ENCODE results near the gene E2F1.
A peak's percentile ranks its signal among the peaks of the same experiment; 100 is the strongest.
"Not testable (repeated sequence)": the region's sequence is repeated elsewhere in the genome, so short reads cannot be mapped to it uniquely, and the experiment has no call there.

Gene E2F1

DNA sequence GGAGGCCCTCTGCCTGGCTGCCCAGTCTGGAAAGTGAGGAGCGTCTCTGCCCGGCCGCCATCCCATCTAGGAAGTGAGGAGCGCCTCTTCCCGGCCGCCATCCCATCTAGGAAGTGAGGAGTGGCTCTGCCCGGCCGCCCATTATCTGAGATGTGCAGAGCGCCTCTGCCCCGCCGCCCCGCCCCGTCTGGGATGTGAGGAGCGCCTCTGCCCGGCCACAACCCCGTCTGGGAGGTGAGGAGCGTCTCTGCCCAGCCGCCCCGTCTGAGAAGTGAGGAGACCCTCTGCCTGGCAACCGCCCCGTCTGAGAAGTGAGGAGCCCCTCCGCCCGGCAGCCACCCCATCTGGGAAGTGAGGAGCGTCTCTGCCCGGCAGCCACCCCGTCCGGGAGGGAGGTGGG lies 12.8 kb upstream of the E2F1 start:
- not testable (repeated sequence) for H3K18ac ChIP-seq (ENCODE audit: low read length)
- no CpG with 5 or more reads among the region's 27 CpGs for WGBS, 2 donors (ENCODE audit: extremely low coverage in 2 of 2, insufficient read length in 2 of 2, insufficient replicate concordance in 1 of 2)

DNA sequence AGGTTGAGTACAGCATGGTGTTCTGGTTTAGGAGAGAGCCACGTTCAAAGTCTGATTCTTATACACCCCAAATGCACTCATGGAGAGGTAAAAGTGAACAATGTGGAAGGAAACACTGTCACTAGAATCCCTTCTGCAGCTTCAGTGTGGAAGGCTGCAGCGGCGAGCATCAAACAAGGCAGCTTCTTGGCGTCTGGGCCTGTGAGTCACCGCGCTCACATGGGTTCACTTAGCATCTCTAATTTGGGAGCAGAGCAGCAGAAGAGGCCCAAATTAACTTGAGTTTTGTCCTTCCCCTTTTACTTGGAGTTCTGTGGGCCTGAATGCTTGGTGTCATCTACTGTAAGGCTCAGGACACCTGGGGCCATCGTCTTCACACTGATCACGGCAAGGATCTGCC lies 10.9 kb upstream of the E2F1 start:
- no peak overlapping the region for H2AK5ac ChIP-seq (ENCODE audit: low read depth, low read length)
- H2AFZ ChIP-seq (ENCODE audit: low read length) = peak overlapping the region; percentile 76
- no peak overlapping the region for H3K4me2 ChIP-seq (ENCODE audit: insufficient read depth, low read length, poor library complexity, severe bottlenecking)
- WGBS, 2 donors (ENCODE audit: extremely low coverage in 2 of 2, insufficient read length in 2 of 2, insufficient replicate concordance in 1 of 2) = no CpG with 5 or more reads among the region's 8 CpGs
- no peak overlapping the region for H3K27ac ChIP-seq (replicated peaks; ENCODE audit: low read length)
- H3K9me3 ChIP-seq (replicated peaks in 1 of 2; ENCODE audit: control insufficient read depth in 2 of 2, insufficient read depth in 1 of 2, low read depth in 1 of 2, low read length in 2 of 2) = peaks cover 0 to 6% of the 10 kb centered on the region in 2 donors
- H3K4me1 ChIP-seq (ENCODE audit: control insufficient read depth in 2 of 2, insufficient read depth in 1 of 2, low read depth in 1 of 2, low read length in 2 of 2) = peaks cover 14 to 16% of the 10 kb centered on the region in 2 donors
- H3K14ac ChIP-seq (ENCODE audit: low read length) = no peak overlapping the region
- H2BK5ac ChIP-seq (ENCODE audit: low read length) = no peak overlapping the region
- H3K4me3 ChIP-seq (ENCODE audit: low read length in 2 of 2) = no peak overlapping the region
- H4K91ac ChIP-seq (ENCODE audit: low read depth, low read length, poor library complexity) = no peak overlapping the region
- no peaks in the 10 kb centered on the region for H3K27me3 ChIP-seq (ENCODE audit: control insufficient read depth in 3 of 3, insufficient read depth in 3 of 3, low read depth in 1 of 3, low read length in 3 of 3)
- no peak for DNase-seq (ENCODE audit: low spot score)
- no peaks in the 10 kb centered on the region for H3K79me1 ChIP-seq (ENCODE audit: low read depth, low read length)
- H3K36me3 ChIP-seq (replicated peaks in 1 of 2; ENCODE audit: control insufficient read depth in 2 of 2, insufficient read depth in 2 of 2, low read length in 2 of 2) = no peaks in the 10 kb centered on the region
- no peak overlapping the region for H2BK15ac ChIP-seq (ENCODE audit: low read length)
- H3K18ac ChIP-seq (ENCODE audit: low read length) = no peak overlapping the region
- H2BK12ac ChIP-seq (ENCODE audit: low read length) = no peak overlapping the region
- H3K4ac ChIP-seq (ENCODE audit: low read length) = no peak overlapping the region
- no peak overlapping the region for H4K8ac ChIP-seq (ENCODE audit: low read depth, low read length)
- no peak overlapping the region for H2BK120ac ChIP-seq (ENCODE audit: low read depth, low read length)
- H3K9ac ChIP-seq (ENCODE audit: low read depth, low read length, poor library complexity) = no peak overlapping the region
- H3K23ac ChIP-seq (ENCODE audit: low read depth, low read length, poor library complexity) = no peak overlapping the region

More for the DNA sequence above, 12.8 kb upstream of the E2F1 start:
- H3K27ac ChIP-seq (replicated peaks; ENCODE audit: low read length); H2BK120ac ChIP-seq (ENCODE audit: low read depth, low read length); H2BK15ac ChIP-seq (ENCODE audit: low read length); H3K4me1 ChIP-seq (ENCODE audit: control insufficient read depth in 2 of 2, insufficient read depth in 1 of 2, low read depth in 1 of 2, low read length in 2 of 2); H2BK12ac ChIP-seq (ENCODE audit: low read length); H2AFZ ChIP-seq (ENCODE audit: low read length); H2BK5ac ChIP-seq (ENCODE audit: low read length); H4K91ac ChIP-seq (ENCODE audit: low read depth, low read length, poor library complexity); H3K4me3 ChIP-seq (ENCODE audit: low read length in 2 of 2); H3K36me3 ChIP-seq (replicated peaks in 1 of 2; ENCODE audit: control insufficient read depth in 2 of 2, insufficient read depth in 2 of 2, low read length in 2 of 2); H3K27me3 ChIP-seq (ENCODE audit: control insufficient read depth in 3 of 3, insufficient read depth in 3 of 3, low read depth in 1 of 3, low read length in 3 of 3); H3K79me1 ChIP-seq (ENCODE audit: low read depth, low read length); H3K4me2 ChIP-seq (ENCODE audit: insufficient read depth, low read length, poor library complexity, severe bottlenecking); H4K8ac ChIP-seq (ENCODE audit: low read depth, low read length); DNase-seq (ENCODE audit: low spot score); H3K9ac ChIP-seq (ENCODE audit: low read depth, low read length, poor library complexity); H3K9me3 ChIP-seq (replicated peaks in 1 of 2; ENCODE audit: control insufficient read depth in 2 of 2, insufficient read depth in 1 of 2, low read depth in 1 of 2, low read length in 2 of 2); H2AK5ac ChIP-seq (ENCODE audit: low read depth, low read length); H3K14ac ChIP-seq (ENCODE audit: low read length); H3K4ac ChIP-seq (ENCODE audit: low read length); H3K23ac ChIP-seq (ENCODE audit: low read depth, low read length, poor library complexity): not testable (repeated sequence)

DNA sequence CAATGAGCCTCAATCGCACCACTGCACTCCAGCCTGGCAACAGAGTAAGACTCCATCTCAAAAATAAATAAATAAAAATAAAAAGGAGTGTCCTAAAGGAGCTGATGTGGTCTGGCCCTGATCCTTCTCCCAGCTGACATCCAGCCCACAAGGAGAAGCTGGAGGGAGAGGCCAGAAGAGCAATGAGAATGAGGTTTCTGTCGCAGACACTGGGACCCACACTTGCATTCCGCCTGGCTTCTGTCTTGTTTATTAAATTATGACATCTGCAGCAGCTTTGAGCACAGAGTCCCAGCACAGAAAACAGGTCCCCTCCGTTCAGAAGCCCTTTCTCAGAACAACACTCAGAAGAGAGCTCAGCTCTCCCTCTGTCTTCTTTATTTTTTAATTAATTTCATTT lies 10.3 kb upstream of the E2F1 start:
- Histone ChIP-seq H2BK15ac (ENCODE audit: low read length) (no peak overlapping the region), H4K91ac (ENCODE audit: low read depth, low read length, poor library complexity) (no peak overlapping the region), H3K23ac (ENCODE audit: low read depth, low read length, poor library complexity) (no peak overlapping the region), H2BK12ac (ENCODE audit: low read length) (no peak overlapping the region), H3K18ac (ENCODE audit: low read length) (no peak overlapping the region), H3K4me2 (ENCODE audit: insufficient read depth, low read length, poor library complexity, severe bottlenecking) (no peak overlapping the region), H3K4me1 (ENCODE audit: control insufficient read depth in 2 of 2, insufficient read depth in 1 of 2, low read depth in 1 of 2, low read length in 2 of 2) (peaks cover 14 to 16% of the 10 kb centered on the region in 2 donors), H2BK5ac (ENCODE audit: low read length) (no peak overlapping the region), H3K4ac (ENCODE audit: low read length) (no peak overlapping the region), H3K14ac (ENCODE audit: low read length) (no peak overlapping the region), H2AK5ac (ENCODE audit: low read depth, low read length) (no peak overlapping the region), H3K4me3 (ENCODE audit: low read length in 2 of 2) (no peak overlapping the region), H3K9me3 (replicated peaks in 1 of 2; ENCODE audit: control insufficient read depth in 2 of 2, insufficient read depth in 1 of 2, low read depth in 1 of 2, low read length in 2 of 2) (peaks cover 0 to 6% of the 10 kb centered on the region in 2 donors), H3K79me1 (ENCODE audit: low read depth, low read length) (no peaks in the 10 kb centered on the region), H3K27me3 (ENCODE audit: control insufficient read depth in 3 of 3, insufficient read depth in 3 of 3, low read depth in 1 of 3, low read length in 3 of 3) (no peaks in the 10 kb centered on the region), H3K36me3 (replicated peaks in 1 of 2; ENCODE audit: control insufficient read depth in 2 of 2, insufficient read depth in 2 of 2, low read length in 2 of 2) (no peaks in the 10 kb centered on the region), H4K8ac (ENCODE audit: low read depth, low read length) (no peak overlapping the region), H3K9ac (ENCODE audit: low read depth, low read length, poor library complexity) (no peak overlapping the region), H2AFZ (ENCODE audit: low read length) (no peak overlapping the region), H2BK120ac (ENCODE audit: low read depth, low read length) (no peak overlapping the region), H3K27ac (replicated peaks; ENCODE audit: low read length) (no peak overlapping the region)
- no CpG with 5 or more reads among the region's 4 CpGs for WGBS, 2 donors (ENCODE audit: extremely low coverage in 2 of 2, insufficient read length in 2 of 2, insufficient replicate concordance in 1 of 2)
- no peak for DNase-seq (ENCODE audit: low spot score)

DNA sequence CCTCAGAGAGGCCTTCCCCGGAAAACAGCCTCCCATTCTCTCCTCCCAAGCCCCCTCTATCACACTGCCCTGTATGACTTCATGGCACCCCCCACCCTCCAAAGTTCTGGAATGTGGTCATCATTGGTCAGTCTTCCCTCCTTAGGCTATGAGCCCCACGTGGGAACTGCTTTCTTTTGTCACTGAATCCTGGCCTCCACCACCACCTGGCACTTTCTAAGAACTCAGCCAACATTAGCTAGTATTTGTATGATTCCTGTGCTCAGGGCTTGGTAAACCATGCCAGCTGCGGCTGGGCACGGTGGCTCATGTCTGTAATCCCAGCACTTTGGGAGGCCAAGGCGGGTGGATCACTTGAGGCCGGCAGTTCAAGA lies 8.4 kb upstream of the E2F1 start:
- no peak overlapping the region for H3K4ac ChIP-seq (ENCODE audit: low read length)
- H3K18ac ChIP-seq (ENCODE audit: low read length) = no peak overlapping the region
- no peak overlapping the region for H2BK15ac ChIP-seq (ENCODE audit: low read length)
- H2AFZ ChIP-seq (ENCODE audit: low read length) = peak overlapping the region; percentile 83
- H4K91ac ChIP-seq (ENCODE audit: low read depth, low read length, poor library complexity) = no peak overlapping the region
- no peak overlapping the region for H2BK12ac ChIP-seq (ENCODE audit: low read length)
- peak overlapping the region; percentile 80 for H3K27ac ChIP-seq (replicated peaks; ENCODE audit: low read length)
- WGBS, 2 donors (ENCODE audit: extremely low coverage in 2 of 2, insufficient read length in 2 of 2, insufficient replicate concordance in 1 of 2) = no CpG with 5 or more reads among the region's 6 CpGs
- no peak overlapping the region for H2AK5ac ChIP-seq (ENCODE audit: low read depth, low read length)
- no peak overlapping the region for H3K23ac ChIP-seq (ENCODE audit: low read depth, low read length, poor library complexity)
- no peak overlapping the region for H2BK120ac ChIP-seq (ENCODE audit: low read depth, low read length)
- H3K4me3 ChIP-seq (ENCODE audit: low read length in 2 of 2) = no peak overlapping the region
- no peaks in the 10 kb centered on the region for H3K79me1 ChIP-seq (ENCODE audit: low read depth, low read length)
- H3K27me3 ChIP-seq (ENCODE audit: control insufficient read depth in 3 of 3, insufficient read depth in 3 of 3, low read depth in 1 of 3, low read length in 3 of 3) = no peaks in the 10 kb centered on the region
- peaks cover 0 to 6% of the 10 kb centered on the region in 2 donors for H3K9me3 ChIP-seq (replicated peaks in 1 of 2; ENCODE audit: control insufficient read depth in 2 of 2, insufficient read depth in 1 of 2, low read depth in 1 of 2, low read length in 2 of 2)
- H4K8ac ChIP-seq (ENCODE audit: low read depth, low read length) = no peak overlapping the region
- peaks cover 14 to 21% of the 10 kb centered on the region in 2 donors for H3K4me1 ChIP-seq (ENCODE audit: control insufficient read depth in 2 of 2, insufficient read depth in 1 of 2, low read depth in 1 of 2, low read length in 2 of 2)
- no peaks in the 10 kb centered on the region for H3K36me3 ChIP-seq (replicated peaks in 1 of 2; ENCODE audit: control insufficient read depth in 2 of 2, insufficient read depth in 2 of 2, low read length in 2 of 2)
- H3K9ac ChIP-seq (ENCODE audit: low read depth, low read length, poor library complexity) = no peak overlapping the region
- no peak overlapping the region for H3K4me2 ChIP-seq (ENCODE audit: insufficient read depth, low read length, poor library complexity, severe bottlenecking)
- H3K14ac ChIP-seq (ENCODE audit: low read length) = peak overlapping the region; percentile 17
- no peak for DNase-seq (ENCODE audit: low spot score)
- no peak overlapping the region for H2BK5ac ChIP-seq (ENCODE audit: low read length)
